ENCODE data around the gene UGT1A9. TPM values are rescaled to one million over a fixed set of nuclear protein-coding genes. Genes with fewer than 3 reads are reported as not detected.
A peak's percentile ranks its signal among the peaks of the same experiment; 100 is the strongest.

UGT1A9 gene
- total and polyA plus RNA-seq, 2 of the 4 experiments (the other 2 are of a cell fraction): not detected

- Histone ChIP-seq H3K9me3 (ENCODE audit: control insufficient read depth, insufficient read depth, low read length) (no peaks in the 10 kb centered on the region), H2BK5ac (ENCODE audit: low read depth, low read length, poor library complexity, severe bottlenecking) (peak overlapping the region; percentile 83), H3K18ac (ENCODE audit: low read depth, low read length) (peak overlapping the region; percentile 93), H4K20me1 (ENCODE audit: insufficient read depth, low read length) (no peaks in the 10 kb centered on the region), H2AK5ac (ENCODE audit: low read depth, low read length) (peak overlapping the region; percentile 83), H2BK120ac (ENCODE audit: low read depth, low read length) (peak overlapping the region; percentile 97), H4K91ac (ENCODE audit: insufficient read depth, low read depth, low read length) (peak overlapping the region; percentile 91), H3K56ac (ENCODE audit: extremely low read depth, insufficient read depth, low read length) (peak overlapping the region; percentile 76), H3K4me1 (ENCODE audit: control insufficient read depth, insufficient read depth, low read length) (peaks cover 14% of the 10 kb centered on the region), H3K27me3 (ENCODE audit: control insufficient read depth, insufficient read depth, low read length) (no peaks in the 10 kb centered on the region), H3K9me1 (ENCODE audit: insufficient read depth, low read length) (0 out of 2 replicates have a peak, but pooled peaks cover 5% of the 10 kb centered on the region), H3K4me3 (ENCODE audit: insufficient read depth, low read depth, low read length) (no peak overlapping the region), H3K36me3 (ENCODE audit: control insufficient read depth, insufficient read depth, low read length) (no peaks in the 10 kb centered on the region), H3K4ac (ENCODE audit: low read depth, low read length) (peak overlapping the region; percentile 97), H4K8ac (ENCODE audit: low read depth in 2 of 2, low read length in 2 of 2) (peak overlapping the region; percentile 82 to 92), H2AFZ (replicated peaks; ENCODE audit: low read length, poor library complexity) (peak overlapping the region; percentile 74), H3K4me2 (ENCODE audit: low read depth, low read length) (peak overlapping the region; percentile 70; the same call in 1 of the 2 replicates), H3K79me1 (ENCODE audit: low read depth in 1 of 2, low read length in 2 of 2) (no peaks in the 10 kb centered on the region), H4K5ac (ENCODE audit: low read depth, low read length) (peak overlapping the region; percentile 95), H3K27ac (ENCODE audit: insufficient read depth, low read length) (peak overlapping the region; percentile 76), H3K14ac (replicated peaks; ENCODE audit: low read depth, low read length) (peak overlapping the region; percentile 86), H2AK9ac (replicated peaks; ENCODE audit: low read depth, low read length, poor library complexity) (peak overlapping the region; percentile 46), H3K9ac (ENCODE audit: low read depth, low read length) (peak overlapping the region; percentile 20; the same call in 1 of the 2 replicates), H2BK15ac (ENCODE audit: low read depth, low read length) (peak overlapping the region; percentile 93; the same call in 1 of the 3 replicates), H2BK20ac (ENCODE audit: low read depth, low read length) (peak overlapping the region; percentile 97), H3K23ac (ENCODE audit: low read depth, low read length) (peak overlapping the region; percentile 95)
- TF ChIP-seq RFX5 (IDR thresholded peaks at IDR 0.05; ENCODE audit: low read depth, low read length) (no peak), RCOR1 (IDR thresholded peaks at IDR 0.05; ENCODE audit: insufficient replicate concordance, low read length) (no peak), CHD1 (IDR thresholded peaks at IDR 0.05; ENCODE audit: low read depth, low read length) (no peak)
- BruUV-seq (replicated peaks): no TSS peak
- ChIA-PET POLR2A (ENCODE audit: unreplicated experiment) (no interaction called here), CTCF (no interaction called here)
- intact Hi-C loops (cut with micrococcal nuclease): no loop called here
- DNase-seq (peak; percentile 11), ATAC-seq (ENCODE audit: low read depth) (peak; percentile 25)
- WGBS, 2 experiments (ENCODE audit: extremely low coverage in 2 of 2, insufficient read length in 1 of 2): 0% methylated on average over 1 of the region's 3 CpGs; no CpG with 5 or more reads in 1 of the 2 experiments
- dilution Hi-C loops (cut with HindIII; ENCODE audit: low sequenced_read_pairs, unreplicated experiment): no loop called here
- in situ Hi-C loops (cut with MboI; ENCODE audit: low sequenced_read_pairs): no loop called here
Observed at GRCh38 chr2:233764761-233765160, 93.1 kb downstream of the UGT1A9 start.
